ENCODE results near the gene NCAPG2.

Gene NCAPG2

GRCh38 chr7:158588878-158589442 is 115.6 kb downstream of the NCAPG2 start:
- DNase-seq, result no peak

GRCh38 chr7:158588085-158588877 is 116.3 kb downstream of the NCAPG2 start:
- no peak for DNase-seq

GRCh38 chr7:158587162-158588084 is 117.2 kb downstream of the NCAPG2 start, which contains the start of gene PTPRN2:
Gene PTPRN2, minus strand, starts transcription at chr7:158587823.
- DNase-seq, result peak; percentile 30 to 45

GRCh38 chr7:158586499-158587161 is 118.0 kb downstream of the NCAPG2 start:
- DNase-seq, result no peak

GRCh38 chr7:158585721-158586498 is 118.7 kb downstream of the NCAPG2 start:
- no peak for DNase-seq

GRCh38 chr7:158584407-158584806 is 120.2 kb downstream of the NCAPG2 start:
- DNase-seq, result no peak

- DNase-seq, result no peak
These were observed 120.8 kb downstream of the NCAPG2 start for GRCh38 chr7:158583810-158584209.

GRCh38 chr7:158583143-158583542 is 121.5 kb downstream of the NCAPG2 start:
- no peak for DNase-seq

- DNase-seq, result no peak
These were observed 122.5 kb downstream of the NCAPG2 start for GRCh38 chr7:158582089-158582456.

GRCh38 chr7:158581440-158582088 is 123.0 kb downstream of the NCAPG2 start:
- DNase-seq, result no peak

Measured in CD4-positive, alpha-beta T cell treated with Interleukin-4 for 1 hour (primary cell).